BE2C (cell line): ENCODE data around the gene XRCC4.

Experiments used
- DNase-seq: peaks from one replicate; pipeline ENCODE4 v3.0.0-alpha.2; 2020
- H3K27me3 ChIP-seq: fragments of 250-450 bp; sonication (Bioruptor Pico); 2 replicates; pipeline ENCODE4 v1.5.1; 2020; ENCODE audit warnings: mild to moderate bottlenecking
- H3K36me3 ChIP-seq: fragments of 250-450 bp; sonication (Bioruptor Pico); 2 replicates; pipeline ENCODE4 v1.5.1; 2020; ENCODE audit warnings: mild to moderate bottlenecking
- H3K4me1 ChIP-seq: fragments of 250-450 bp; sonication (Bioruptor Pico); 2 replicates; pipeline ENCODE4 v1.5.1; 2020
- H3K4me3 ChIP-seq: 2 replicates; pipeline ENCODE4 v1.5.1; 2011; ENCODE audit warnings: low read depth, low read length
- H3K9me3 ChIP-seq: fragments of 250-450 bp; sonication (Bioruptor Pico); 2 replicates; pipeline ENCODE4 v1.5.1; 2020
- TF ChIP-seq, protein P1 (sequence below): IDR thresholded peaks from 2 replicates; pipeline ENCODE4 v1.5.1; 2012; ENCODE audit warnings: mild to moderate bottlenecking, low read depth, low read length

Gene XRCC4

DNA sequence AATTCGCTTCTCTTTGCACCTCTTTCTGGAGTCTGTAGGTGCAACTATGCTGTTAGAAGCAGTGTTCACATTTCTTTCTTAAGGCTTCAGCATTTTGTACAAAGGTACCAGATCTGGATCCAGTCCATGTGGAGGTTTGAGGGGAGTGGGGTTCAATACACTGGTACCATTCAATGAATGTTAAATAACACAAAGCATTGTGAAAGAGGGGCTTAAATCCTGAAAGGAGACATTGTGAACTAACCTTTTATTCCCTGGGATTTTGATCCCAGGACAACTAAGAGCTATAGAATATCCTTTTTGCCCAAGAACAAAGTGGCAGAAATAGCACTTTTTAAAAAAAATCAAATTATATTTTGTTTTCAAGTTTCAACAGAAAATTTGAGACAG, 286.5 kb downstream of the XRCC4 start:
- H3K4me3 ChIP-seq, result no peak overlapping the region
- TF ChIP-seq, protein P1, sequence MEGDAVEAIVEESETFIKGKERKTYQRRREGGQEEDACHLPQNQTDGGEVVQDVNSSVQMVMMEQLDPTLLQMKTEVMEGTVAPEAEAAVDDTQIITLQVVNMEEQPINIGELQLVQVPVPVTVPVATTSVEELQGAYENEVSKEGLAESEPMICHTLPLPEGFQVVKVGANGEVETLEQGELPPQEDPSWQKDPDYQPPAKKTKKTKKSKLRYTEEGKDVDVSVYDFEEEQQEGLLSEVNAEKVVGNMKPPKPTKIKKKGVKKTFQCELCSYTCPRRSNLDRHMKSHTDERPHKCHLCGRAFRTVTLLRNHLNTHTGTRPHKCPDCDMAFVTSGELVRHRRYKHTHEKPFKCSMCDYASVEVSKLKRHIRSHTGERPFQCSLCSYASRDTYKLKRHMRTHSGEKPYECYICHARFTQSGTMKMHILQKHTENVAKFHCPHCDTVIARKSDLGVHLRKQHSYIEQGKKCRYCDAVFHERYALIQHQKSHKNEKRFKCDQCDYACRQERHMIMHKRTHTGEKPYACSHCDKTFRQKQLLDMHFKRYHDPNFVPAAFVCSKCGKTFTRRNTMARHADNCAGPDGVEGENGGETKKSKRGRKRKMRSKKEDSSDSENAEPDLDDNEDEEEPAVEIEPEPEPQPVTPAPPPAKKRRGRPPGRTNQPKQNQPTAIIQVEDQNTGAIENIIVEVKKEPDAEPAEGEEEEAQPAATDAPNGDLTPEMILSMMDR, result no peak
- DNase-seq, result no peak

DNA sequence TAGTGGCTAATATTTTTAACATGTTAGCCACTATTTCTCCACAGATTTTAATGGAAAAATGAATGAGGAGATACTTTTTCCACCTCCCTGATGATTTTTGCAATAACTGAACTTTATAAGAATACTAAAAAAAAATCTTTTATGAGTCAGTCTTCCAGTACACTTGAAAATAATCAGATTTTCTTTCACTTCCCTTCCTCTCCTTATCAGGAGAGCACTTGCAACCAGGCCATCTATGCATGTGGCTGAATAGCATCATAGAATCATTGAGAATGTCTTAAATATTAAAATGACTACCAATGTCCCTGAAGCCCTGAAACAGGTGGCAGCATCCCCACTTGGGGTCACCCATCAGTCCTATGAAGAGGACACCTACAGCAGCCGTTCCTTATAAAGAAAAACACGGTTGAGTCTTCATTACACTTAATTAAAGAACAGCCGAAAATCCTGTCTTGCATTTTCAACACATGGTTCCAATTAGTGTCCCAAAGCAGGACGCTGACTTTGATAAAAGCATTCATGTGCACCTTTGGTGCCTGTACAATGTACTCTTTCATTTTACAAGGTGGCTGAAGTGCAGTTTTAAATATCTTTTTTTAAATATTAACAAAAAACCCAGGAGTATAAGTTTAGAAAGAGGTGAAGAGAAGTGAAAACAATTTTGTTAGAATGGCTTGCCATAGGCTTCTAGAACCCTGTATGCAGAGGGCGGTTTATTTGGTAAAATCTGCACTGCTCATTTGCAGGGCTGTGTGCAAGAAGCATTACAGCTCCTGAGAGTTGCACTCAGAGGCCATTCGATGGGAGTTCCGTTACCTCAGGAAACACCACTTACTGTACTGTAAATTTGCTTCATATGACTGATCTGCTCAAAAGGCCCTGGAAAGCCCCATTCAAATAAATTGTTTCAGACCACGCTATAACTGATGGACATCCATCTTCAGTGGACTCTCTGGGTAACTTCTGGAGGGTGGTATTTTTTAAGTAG, 287.3 kb downstream of the XRCC4 start:
- no peaks in the 10 kb centered on the region for H3K36me3 ChIP-seq
- no peak overlapping the region for H3K4me3 ChIP-seq
- no peak for DNase-seq
- H3K4me1 ChIP-seq, result peaks cover 12% of the 10 kb centered on the region
- H3K9me3 ChIP-seq, result no peaks in the 10 kb centered on the region
- no peaks in the 10 kb centered on the region for H3K27me3 ChIP-seq
- TF ChIP-seq, protein P1, result no peak

More for the DNA sequence above, 286.5 kb downstream of the XRCC4 start:
- H3K9me3 ChIP-seq, result no peaks in the 10 kb centered on the region
- no peaks in the 10 kb centered on the region for H3K36me3 ChIP-seq
- H3K27me3 ChIP-seq, result no peaks in the 10 kb centered on the region
- peaks cover 12% of the 10 kb centered on the region for H3K4me1 ChIP-seq

DNA sequence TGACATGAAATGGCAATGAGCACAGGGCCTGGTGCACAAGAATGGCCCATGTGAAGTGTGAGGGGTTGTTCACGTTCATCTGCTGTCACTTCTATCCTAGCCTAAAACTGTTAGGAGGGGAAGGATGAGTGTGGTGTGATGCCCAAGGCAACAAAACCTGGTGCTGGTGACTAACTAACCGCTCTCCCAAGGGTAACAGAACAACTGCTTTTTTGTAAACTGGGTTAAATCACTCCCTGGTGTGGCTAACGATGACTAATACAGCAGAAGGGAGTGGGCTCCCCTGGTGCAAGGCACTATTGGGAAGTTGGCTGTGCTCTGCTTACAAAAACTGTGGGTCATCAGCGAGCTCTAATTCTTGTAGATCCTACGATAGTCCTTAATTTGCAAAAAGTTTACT, 291.0 kb downstream of the XRCC4 start:
- peaks cover 12% of the 10 kb centered on the region for H3K4me1 ChIP-seq
- TF ChIP-seq, protein P1, result no peak
- no peaks in the 10 kb centered on the region for H3K9me3 ChIP-seq
- H3K4me3 ChIP-seq, result no peak overlapping the region
- H3K27me3 ChIP-seq, result no peaks in the 10 kb centered on the region
- no peaks in the 10 kb centered on the region for H3K36me3 ChIP-seq
- DNase-seq, result no peak

DNA sequence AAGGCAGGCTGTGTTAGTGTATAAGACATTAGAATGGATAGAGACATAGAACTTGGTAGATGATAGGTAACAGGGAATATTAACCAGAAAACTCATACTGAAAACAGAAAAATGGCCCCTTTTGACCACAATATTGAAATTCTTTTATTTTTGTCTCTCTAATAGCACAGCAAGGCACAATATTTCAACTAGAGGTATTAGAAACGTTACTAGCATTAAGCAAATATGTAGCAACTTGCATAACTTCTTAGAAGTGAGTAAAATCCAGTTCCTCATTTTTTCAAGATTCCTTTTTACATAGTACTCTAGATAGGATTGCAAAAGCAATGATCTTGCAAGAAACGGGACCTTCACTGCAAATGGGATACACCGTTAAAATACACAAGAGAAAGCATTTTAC, 291.5 kb downstream of the XRCC4 start:
- peaks cover 9% of the 10 kb centered on the region for H3K4me1 ChIP-seq
- DNase-seq, result no peak
- no peaks in the 10 kb centered on the region for H3K36me3 ChIP-seq
- H3K9me3 ChIP-seq, result no peaks in the 10 kb centered on the region
- H3K4me3 ChIP-seq, result no peak overlapping the region
- no peaks in the 10 kb centered on the region for H3K27me3 ChIP-seq
- TF ChIP-seq, protein P1, result no peak

DNA sequence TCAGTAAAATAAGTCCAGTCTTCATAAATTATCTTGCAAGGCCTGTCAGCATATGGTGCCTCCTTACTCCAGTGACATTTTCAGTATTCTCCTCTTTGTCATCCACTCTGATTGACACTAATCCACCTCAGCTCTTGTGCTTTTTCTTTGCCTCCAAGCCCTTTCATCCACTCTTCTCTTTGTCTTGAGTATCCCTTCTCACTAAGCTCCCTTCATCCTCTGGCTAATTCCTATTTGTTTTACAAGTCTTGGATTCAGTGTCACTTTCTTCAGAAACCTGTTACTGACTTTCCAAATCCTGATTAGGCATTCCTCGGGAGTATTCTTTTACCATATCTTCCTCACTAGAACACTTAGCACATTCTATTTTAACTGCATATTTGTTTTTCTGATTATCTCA, 293.6 kb downstream of the XRCC4 start:
- TF ChIP-seq, protein P1, result no peak
- no peak overlapping the region for H3K4me3 ChIP-seq
- no peaks in the 10 kb centered on the region for H3K9me3 ChIP-seq
- no peaks in the 10 kb centered on the region for H3K36me3 ChIP-seq
- DNase-seq, result no peak
- peaks cover 2% of the 10 kb centered on the region; the same call in 1 of the 2 replicates for H3K4me1 ChIP-seq
- H3K27me3 ChIP-seq, result no peaks in the 10 kb centered on the region

DNA sequence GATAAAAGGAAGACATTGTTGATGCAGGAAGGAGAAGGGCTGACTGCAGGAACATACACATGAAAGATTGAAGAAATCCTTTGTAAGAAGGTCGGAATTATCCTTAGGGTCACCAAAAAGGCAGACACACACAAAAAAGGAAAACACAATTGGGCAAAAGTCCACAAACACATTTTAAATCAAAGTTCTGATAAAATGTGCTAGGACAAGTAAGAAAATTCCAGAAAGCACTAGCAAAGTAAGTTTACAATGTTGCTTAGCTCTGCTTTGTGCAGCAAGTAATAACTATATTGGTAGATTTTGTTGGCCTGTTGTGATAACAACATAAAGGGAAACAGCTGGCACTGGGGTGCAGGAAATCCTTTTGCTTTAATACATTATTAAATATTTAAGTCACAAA, 294.4 kb downstream of the XRCC4 start:
- TF ChIP-seq, protein P1, result no peak
- peaks cover 2% of the 10 kb centered on the region; the same call in 1 of the 2 replicates for H3K4me1 ChIP-seq
- no peaks in the 10 kb centered on the region for H3K36me3 ChIP-seq
- H3K9me3 ChIP-seq, result no peaks in the 10 kb centered on the region
- no peak overlapping the region for H3K4me3 ChIP-seq
- H3K27me3 ChIP-seq, result no peaks in the 10 kb centered on the region
- no peak for DNase-seq
